Omental fat pad (tissue), 4 donors: ENCODE data around the gene FBXO45. TPM values are rescaled to one million over a fixed set of nuclear protein-coding genes. Genes with fewer than 3 reads are reported as not detected.

Source experiments
- ATAC-seq: fragments of 150-250 bp; one replicate; pipeline ENCODE4 v1.9.1; 2016; ENCODE audit warnings: mild to moderate bottlenecking, moderate library complexity; ENCODE audit not compliant: low FRiP score
- DNase-seq: peaks from one replicate; pipeline ENCODE4 v3.0.0-alpha.2; 2019; ENCODE audit warnings: low spot score
- CTCF ChIP-seq, 3 donors: fragments of 450-650 bp; IDR thresholded peaks; one replicate each; pipeline ENCODE4 v1.5.1; 2016 to 2017; ENCODE audit warnings: antibody characterized with exemption in 3 of 3, mild to moderate bottlenecking in 3 of 3, moderate library complexity in 2 of 3
- total RNA-seq, 4 donors: library from RNA; depleted of rRNA; stranded (reverse); fragments of >200 nt; gene quantifications; one replicate each; pipeline ENCODE4 v1.1.0, GENCODE V29; 2016

FBXO45 gene
- total RNA-seq, 4 donors from 2014 or later, result 7.0 to 11.3 (median 7.1) TPM

GRCh38 chr3:196624907-196625306, 56.4 kb downstream of the FBXO45 start:
- no peak for ATAC-seq
- DNase-seq, result no peak
- no peak for TF ChIP-seq CTCF (IDR thresholded peaks at IDR 0.05)

GRCh38 chr3:196625331-196625730, 56.9 kb downstream of the FBXO45 start:
- ATAC-seq (no peak), DNase-seq (no peak)
- no peak for TF ChIP-seq CTCF (IDR thresholded peaks at IDR 0.05)

GRCh38 chr3:196627918-196628231, 59.4 kb downstream of the FBXO45 start:
- TF ChIP-seq CTCF (IDR thresholded peaks at IDR 0.05), result no peak
- ATAC-seq, result no peak
- DNase-seq, result no peak

- DNase-seq, result no peak
- ATAC-seq, result no peak
- no peak for TF ChIP-seq CTCF (IDR thresholded peaks at IDR 0.05)
Observed at GRCh38 chr3:196629228-196629627, 60.8 kb downstream of the FBXO45 start.

- no peak for TF ChIP-seq CTCF (IDR thresholded peaks at IDR 0.05)
- no peak for DNase-seq
Observed at GRCh38 chr3:196631682-196632045, 63.2 kb downstream of the FBXO45 start.

GRCh38 chr3:196632046-196632751, 63.7 kb downstream of the FBXO45 start:
- no peak for DNase-seq
- ATAC-seq, result peak; percentile 86
- no peak for TF ChIP-seq CTCF (IDR thresholded peaks at IDR 0.05)

More at GRCh38 chr3:196631682-196632045, 63.2 kb downstream of the FBXO45 start:
- ATAC-seq, result no peak

GRCh38 chr3:196633555-196634151, 65.2 kb downstream of the FBXO45 start:
- no peak for DNase-seq
- ATAC-seq, result no peak
- TF ChIP-seq CTCF (IDR thresholded peaks at IDR 0.05), result no peak
